ENCODE data around the gene CALM3.
"Not testable (repeated sequence)": the region's sequence is repeated elsewhere in the genome, so short reads cannot be mapped to it uniquely, and the experiment has no call there.

Gene CALM3

DNA sequence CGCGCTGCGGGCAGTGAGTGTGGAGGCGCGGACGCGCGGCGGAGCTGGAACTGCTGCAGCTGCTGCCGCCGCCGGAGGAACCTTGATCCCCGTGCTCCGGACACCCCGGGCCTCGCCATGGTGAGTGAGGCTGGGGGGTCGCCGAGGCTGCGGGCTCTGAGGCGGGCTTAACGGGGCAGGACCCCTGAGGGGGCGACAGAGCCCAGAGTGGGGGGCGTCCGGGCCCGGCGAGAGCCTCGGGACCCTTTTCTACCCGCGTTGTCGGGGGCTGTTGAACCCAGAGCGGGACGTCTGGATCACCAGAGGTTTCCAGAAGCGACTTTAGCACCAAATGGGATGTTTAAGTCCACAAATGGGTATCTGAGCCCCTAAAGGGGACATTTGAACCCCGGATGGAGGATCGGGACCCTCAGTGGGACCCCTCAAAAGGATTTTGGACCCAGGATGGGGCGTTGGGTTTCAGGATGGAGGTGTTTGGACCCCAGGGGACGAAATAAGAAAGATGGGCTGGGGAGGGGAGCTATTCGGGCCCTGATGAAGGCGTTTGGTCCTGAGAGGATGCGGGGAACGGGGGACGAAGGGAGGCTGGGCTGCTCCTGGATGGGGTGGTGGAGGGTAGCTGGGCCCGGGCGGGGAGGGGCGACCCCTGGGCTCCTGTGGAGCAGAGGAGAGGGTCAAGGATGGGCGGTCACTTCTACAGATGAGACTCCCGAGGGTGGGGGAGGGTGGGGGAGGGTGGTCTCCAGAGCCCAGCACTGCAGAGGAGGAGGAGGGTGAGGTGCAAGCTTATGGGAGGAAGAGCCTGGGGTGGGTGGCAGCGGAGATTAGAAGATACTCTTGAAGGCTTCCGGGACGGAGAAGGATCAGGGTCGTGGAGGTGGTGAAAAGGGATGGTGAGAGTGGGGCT lies at the start of gene CALM3:
Gene CALM3 (plus strand): TSS at position 13 of the 907 bp plus-strand sequence. CDS start 105 bp downstream, at position 118.
- peak within 1 kb of the TSS; percentile 100 for H3K4me3 Mint-ChIP-seq
- H3K4me1 Mint-ChIP-seq: peaks cover 54% of the 10 kb centered on the region
- CTCF ChIA-PET: interaction anchor here (1.1 to 3.9 kb wide), 5 partner anchors 11 to 85 kb away, joined by 3 to 33 read pairs (median 5); partner anchors contain the start of gene DACT3
- peaks cover 44% of the 10 kb centered on the region for H3K36me3 Mint-ChIP-seq
- DNase-seq: peak; percentile 36
- H3K27me3 Mint-ChIP-seq: peaks cover 28% of the 10 kb centered on the region
- peak within 1 kb of the TSS; percentile 100 for H3K27ac Mint-ChIP-seq
- peaks cover 19% of the 10 kb centered on the region for H3K9me3 Mint-ChIP-seq

DNA sequence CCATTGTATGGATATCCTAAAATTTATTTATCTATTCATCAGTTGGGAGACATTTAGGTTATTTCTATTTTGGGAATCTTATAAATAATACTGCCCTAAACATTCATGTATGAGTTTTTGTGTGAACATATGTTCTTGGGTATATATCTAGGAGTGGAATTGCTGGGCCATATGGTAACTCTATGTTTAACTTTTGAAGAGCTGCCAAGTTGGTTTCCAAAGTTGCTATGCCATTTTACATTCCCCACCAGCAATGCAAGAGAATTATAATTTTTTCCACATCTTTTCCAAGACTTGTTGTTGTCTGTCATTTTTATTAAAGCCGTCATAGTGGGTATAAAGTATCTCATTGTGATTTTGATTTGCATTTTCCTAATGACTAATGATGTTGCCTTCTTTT lies 48.2 kb upstream of the CALM3 start:
- peaks cover 5% of the 10 kb centered on the region for H3K36me3 Mint-ChIP-seq
- H3K9me3 Mint-ChIP-seq: peaks cover 23% of the 10 kb centered on the region

DNA sequence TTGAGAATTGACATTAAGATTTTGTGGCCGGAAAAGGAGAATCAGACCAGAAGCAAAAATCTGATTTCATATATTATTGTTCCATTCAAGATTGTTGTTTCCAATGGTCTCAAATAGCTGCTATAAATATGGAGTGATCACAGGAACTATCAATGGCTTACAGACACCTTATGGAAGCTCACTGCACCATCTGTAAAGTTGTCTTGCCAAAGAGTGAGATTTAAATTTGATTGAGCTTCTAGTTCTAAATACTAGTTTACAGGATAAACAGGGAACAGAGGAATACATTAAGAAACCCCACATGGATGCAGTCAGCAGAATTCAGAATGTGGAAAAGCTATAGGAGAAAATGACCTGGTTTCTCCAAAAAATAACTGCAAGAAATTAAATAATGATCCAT lies 47.0 kb upstream of the CALM3 start:
- CTCF ChIA-PET: interaction anchor here (0.9 to 1.0 kb wide), 2 partner anchors 11 to 16 kb away, joined by 3 to 4 read pairs; no protein-coding TSS in a partner anchor

More for the DNA sequence above, 48.2 kb upstream of the CALM3 start:
- CTCF ChIA-PET: no interaction called here
- Mint-ChIP-seq H3K4me1 (no peaks in the 10 kb centered on the region), H3K27me3 (peaks cover 30% of the 10 kb centered on the region), H3K4me3 (no peak overlapping the region), H3K27ac (no peak overlapping the region)
- DNase-seq: no peak

DNA sequence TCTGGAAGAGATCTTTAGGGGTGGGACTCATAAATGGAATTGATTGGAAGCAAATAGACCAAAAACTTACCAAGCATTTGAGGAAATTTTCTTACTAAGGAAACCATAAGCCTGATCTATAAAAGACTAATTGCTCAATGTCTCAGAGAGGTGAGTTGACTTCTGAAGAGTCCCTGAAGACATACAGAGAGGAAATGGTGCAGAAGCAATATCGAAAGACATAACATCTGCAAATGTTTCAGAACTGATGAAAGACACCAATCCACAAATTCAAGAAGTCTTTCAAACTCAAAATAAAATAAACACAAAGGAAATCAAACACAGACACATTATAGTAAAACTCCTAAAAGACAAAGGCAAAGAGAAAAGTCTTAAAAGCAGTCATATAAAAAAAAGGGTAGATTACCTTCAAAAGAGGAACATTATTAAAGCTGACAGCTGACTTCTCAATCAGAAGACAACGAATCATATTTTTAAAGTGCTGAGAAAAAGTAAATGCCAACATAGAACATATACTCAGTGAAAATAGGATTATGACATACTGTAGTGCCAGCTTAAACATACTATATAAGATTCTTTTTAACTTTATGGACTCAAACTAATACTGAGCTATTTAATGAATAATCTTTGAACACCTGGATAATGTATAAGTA lies 45.4 kb upstream of the CALM3 start:
- H3K9me3 Mint-ChIP-seq: peaks cover 10% of the 10 kb centered on the region
- DNase-seq: no peak
- CTCF ChIA-PET: no interaction called here
- H3K27ac Mint-ChIP-seq: no peak overlapping the region
- no peak overlapping the region for H3K4me3 Mint-ChIP-seq
- peaks cover 5% of the 10 kb centered on the region for H3K36me3 Mint-ChIP-seq
- peaks cover 29% of the 10 kb centered on the region for H3K27me3 Mint-ChIP-seq
- no peaks in the 10 kb centered on the region for H3K4me1 Mint-ChIP-seq

More for the DNA sequence above, 47.0 kb upstream of the CALM3 start:
- Mint-ChIP-seq H3K9me3 (peaks cover 23% of the 10 kb centered on the region), H3K27me3 (peaks cover 26% of the 10 kb centered on the region), H3K27ac (no peak overlapping the region), H3K36me3 (peaks cover 5% of the 10 kb centered on the region), H3K4me3 (no peak overlapping the region), H3K4me1 (no peaks in the 10 kb centered on the region)
- no peak for DNase-seq

DNA sequence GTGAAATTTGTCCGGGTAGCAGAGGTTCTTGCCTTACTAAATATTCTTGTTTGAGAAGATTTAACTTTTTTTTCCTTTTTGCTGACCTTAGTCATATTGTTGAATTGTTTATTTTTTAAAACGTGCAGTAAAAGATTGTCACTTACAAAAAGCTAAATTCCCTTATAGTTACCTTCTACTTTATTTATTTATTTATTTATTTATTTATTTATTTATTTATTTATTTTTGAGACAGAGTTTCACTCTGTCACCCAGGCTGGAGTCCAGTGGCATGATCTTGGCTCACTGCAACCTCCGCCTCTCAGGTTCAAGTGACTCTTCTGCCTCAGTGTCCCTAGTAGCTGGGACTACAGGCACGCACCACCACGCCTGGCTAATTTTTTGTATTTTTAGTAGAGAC lies 44.7 kb upstream of the CALM3 start:
- not testable (repeated sequence) for H3K4me1 Mint-ChIP-seq, DNase-seq, H3K9me3 Mint-ChIP-seq, H3K36me3 Mint-ChIP-seq, H3K27ac Mint-ChIP-seq, H3K4me3 Mint-ChIP-seq
- CTCF ChIA-PET: interaction anchor here (0.6 kb wide), 1 partner anchor 34 kb away, joined by 3 read pairs; no protein-coding TSS in a partner anchor
- peaks cover 23% of the 10 kb centered on the region for H3K27me3 Mint-ChIP-seq

DNA sequence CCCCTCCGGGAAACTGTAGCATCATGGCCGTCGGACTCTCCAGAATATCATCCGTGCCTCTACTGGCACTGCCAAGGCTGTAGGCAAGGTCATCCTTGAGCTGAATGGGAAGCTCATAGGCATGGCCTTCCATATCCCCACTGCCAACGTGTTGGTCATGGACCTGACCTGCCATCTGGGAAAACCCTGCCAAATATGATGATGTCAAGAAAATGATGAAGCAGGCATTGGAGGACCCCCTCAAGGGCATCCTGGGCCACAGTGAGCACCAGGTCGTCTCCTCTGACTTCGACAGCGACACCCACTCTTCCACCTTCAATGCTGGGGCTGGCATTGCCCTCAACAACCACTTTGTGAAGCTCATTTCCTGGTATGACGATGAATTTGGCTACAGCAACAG lies 41.9 kb upstream of the CALM3 start:
- Mint-ChIP-seq H3K36me3 (no peaks in the 10 kb centered on the region), H3K27me3 (peaks cover 18% of the 10 kb centered on the region), H3K27ac (no peak overlapping the region), H3K9me3 (no peaks in the 10 kb centered on the region), H3K4me3 (no peak overlapping the region), H3K4me1 (peaks cover 2% of the 10 kb centered on the region)
- DNase-seq: no peak
- CTCF ChIA-PET: no interaction called here

DNA sequence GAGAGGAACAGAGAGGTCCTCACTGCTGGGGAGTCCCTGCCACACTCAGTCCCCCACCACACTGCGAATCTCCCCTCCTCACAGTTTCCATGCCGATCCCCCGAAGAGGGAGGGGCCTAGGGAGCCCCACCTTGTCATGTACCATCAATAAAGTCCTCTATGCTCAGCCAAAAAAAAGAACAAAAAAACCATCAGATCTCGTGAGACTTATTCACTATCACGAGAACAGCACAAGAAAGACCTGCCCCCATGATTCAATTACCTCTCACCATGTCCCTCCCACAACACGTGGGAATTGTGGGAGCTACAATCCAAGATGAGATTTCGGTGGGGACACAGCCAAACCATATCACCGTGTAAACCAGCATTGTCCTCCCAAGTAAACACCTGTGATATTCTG lies 41.5 kb upstream of the CALM3 start:
- CTCF ChIA-PET, H3K4me3 Mint-ChIP-seq, H3K4me1 Mint-ChIP-seq, H3K36me3 Mint-ChIP-seq, H3K9me3 Mint-ChIP-seq, DNase-seq: not testable (repeated sequence)
- H3K27me3 Mint-ChIP-seq: peaks cover 14% of the 10 kb centered on the region
- peak overlapping the region; percentile 19 for H3K27ac Mint-ChIP-seq

DNA sequence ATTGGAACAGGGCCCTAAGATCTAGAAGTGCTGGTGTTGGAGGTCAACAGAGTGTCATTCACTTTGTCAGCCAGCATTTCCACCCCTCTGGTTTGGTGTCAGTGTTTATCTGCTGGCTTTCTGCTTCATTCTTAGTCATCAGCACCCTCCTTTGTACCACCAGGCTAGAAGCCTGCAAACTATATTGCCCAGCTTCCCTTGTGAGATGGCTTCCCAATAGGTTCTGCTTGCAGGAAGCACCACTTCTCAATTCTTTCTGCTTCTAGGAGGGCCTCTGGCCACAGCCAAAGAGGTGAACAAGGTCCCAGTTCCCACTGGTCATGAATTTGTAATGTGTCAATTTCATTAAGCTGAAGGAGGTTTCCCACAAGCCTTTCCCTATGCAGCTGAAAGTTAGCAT lies 36.4 kb upstream of the CALM3 start:
- CTCF ChIA-PET: interaction anchor here (1.3 kb wide), 1 partner anchor 27 kb away, joined by 4 read pairs; no protein-coding TSS in a partner anchor
- no peaks in the 10 kb centered on the region for H3K36me3 Mint-ChIP-seq
- H3K9me3 Mint-ChIP-seq: no peaks in the 10 kb centered on the region
- no peak for DNase-seq
- H3K4me1 Mint-ChIP-seq: peaks cover 4% of the 10 kb centered on the region
- H3K27ac Mint-ChIP-seq: no peak overlapping the region
- H3K4me3 Mint-ChIP-seq: no peak overlapping the region
- peaks cover 1% of the 10 kb centered on the region for H3K27me3 Mint-ChIP-seq

DNA sequence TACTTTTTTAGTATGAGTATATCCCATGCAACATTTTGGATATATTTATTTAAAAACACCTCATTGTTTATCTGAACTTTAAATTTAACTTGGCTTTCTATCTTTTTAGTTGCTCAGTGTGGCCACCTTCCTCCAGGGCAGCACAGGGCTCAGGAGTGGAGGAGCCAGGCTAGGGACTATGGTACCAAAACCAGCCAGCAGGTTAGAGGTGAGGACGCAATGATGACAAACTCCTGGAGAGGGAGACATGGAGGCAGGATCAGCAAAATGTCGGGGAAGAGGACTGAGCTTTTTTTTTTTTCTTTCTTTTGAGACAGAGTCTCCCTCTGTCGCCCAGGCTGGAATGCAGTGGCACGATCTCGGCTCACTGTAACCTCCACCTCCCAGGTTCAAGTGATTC lies 29.6 kb upstream of the CALM3 start:
- DNase-seq: peak; percentile 56
- Mint-ChIP-seq H3K36me3 (peaks cover 1% of the 10 kb centered on the region), H3K27me3 (peaks cover 27% of the 10 kb centered on the region), H3K9me3 (no peaks in the 10 kb centered on the region), H3K4me3 (no peak overlapping the region), H3K27ac (no peak overlapping the region), H3K4me1 (peaks cover 24% of the 10 kb centered on the region)
- CTCF ChIA-PET: interaction anchor here (0.6 to 2.0 kb wide), 2 partner anchors 35 to 90 kb away, joined by 3 to 7 read pairs; no protein-coding TSS in a partner anchor

DNA sequence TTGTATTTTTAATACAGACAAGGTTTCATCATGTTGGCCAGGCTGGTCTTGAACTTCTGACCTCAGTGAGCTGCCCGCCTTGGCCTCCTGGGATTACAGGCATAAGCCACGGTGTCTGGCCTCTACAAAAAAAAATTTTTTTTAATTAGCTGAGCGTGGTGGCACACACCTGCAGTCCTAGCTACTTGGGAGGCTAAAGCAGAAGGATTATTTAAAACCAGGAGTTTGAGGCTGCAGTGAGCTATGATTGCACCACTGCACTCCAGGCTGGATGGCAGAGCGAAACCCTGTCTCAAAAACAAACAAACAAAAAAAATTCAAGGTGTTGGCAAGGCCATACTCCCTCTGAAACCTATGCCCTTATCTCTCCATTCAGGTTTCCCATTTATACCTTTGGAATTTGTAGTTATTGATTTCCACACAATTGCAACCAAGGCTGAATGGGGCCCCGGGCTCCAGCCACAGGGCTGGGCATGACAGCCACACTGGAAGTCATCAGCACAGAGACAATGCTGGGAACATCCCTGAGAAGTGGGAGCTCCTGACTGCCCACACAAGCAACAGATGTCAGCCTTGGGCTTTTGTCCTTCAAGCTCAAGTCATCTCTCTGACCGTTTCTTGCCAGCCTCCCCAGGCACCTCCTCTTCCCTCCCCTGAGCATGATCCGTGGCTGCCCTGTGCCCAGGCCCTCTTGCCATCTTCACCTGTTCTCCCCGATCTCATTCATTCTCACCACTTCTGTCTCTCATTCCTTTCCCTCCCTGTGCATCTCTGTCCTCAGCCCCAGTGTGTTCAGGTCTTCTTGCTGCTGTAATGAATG lies 27.2 kb upstream of the CALM3 start:
- H3K9me3 Mint-ChIP-seq: no peaks in the 10 kb centered on the region
- H3K36me3 Mint-ChIP-seq: peaks cover 1% of the 10 kb centered on the region
- H3K27ac Mint-ChIP-seq: no peak overlapping the region
- no peak overlapping the region for H3K4me3 Mint-ChIP-seq
- no peak for DNase-seq
- H3K4me1 Mint-ChIP-seq: peaks cover 33% of the 10 kb centered on the region
- CTCF ChIA-PET: interaction anchor here (0.5 kb wide), 1 partner anchor 180 kb away, joined by 3 read pairs; no protein-coding TSS in a partner anchor
- H3K27me3 Mint-ChIP-seq: peaks cover 27% of the 10 kb centered on the region

DNA sequence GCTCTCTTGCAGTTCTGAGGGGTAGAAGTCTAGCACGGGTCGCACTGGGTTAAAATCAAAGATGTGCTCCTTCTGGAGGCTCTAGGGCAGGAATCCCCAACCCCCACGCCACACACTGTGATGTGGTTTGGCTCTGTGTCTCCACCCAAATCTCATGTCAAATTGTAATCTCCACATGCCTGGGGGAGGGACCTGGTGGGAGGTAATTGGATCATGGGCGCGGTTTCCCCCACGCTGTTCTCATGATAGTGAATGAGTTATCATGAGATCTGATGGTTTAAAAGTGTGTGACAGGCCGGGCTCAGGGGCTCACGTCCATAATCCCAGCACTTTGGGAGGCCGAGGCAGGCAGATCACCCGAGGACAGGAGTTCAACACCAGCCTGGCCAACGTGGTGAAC lies 26.6 kb upstream of the CALM3 start:
- H3K4me3 Mint-ChIP-seq: no peak overlapping the region
- peak overlapping the region; percentile 21 for H3K27ac Mint-ChIP-seq
- DNase-seq: peak; percentile 80
- CTCF ChIA-PET: interaction anchor here (0.5 kb wide), 1 partner anchor 179 kb away, joined by 3 read pairs; no protein-coding TSS in a partner anchor
- H3K9me3 Mint-ChIP-seq: no peaks in the 10 kb centered on the region
- peaks cover 30% of the 10 kb centered on the region for H3K27me3 Mint-ChIP-seq
- H3K36me3 Mint-ChIP-seq: peaks cover 1% of the 10 kb centered on the region
- H3K4me1 Mint-ChIP-seq: peaks cover 34% of the 10 kb centered on the region

DNA sequence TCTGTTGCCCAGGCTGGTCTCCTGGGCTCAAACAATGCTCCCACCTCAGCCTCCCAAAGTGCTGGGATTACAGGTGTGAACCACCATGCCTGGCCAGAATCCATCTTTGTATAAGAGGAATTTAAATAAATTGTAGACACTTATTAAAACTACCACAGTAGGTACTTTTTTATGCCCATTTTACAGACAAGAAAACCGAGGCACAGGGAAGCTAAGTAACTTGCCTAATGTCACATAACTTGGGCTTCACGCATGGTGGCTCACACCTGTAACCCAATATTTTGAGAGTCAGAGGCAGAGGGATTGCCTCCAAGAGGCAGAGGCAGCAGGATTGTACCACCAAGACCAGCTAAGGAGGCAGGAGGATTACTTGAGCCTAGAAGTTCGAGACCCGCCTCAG lies 22.7 kb upstream of the CALM3 start:
- Mint-ChIP-seq H3K4me3 (no peak overlapping the region), H3K36me3 (peaks cover 1% of the 10 kb centered on the region), H3K27me3 (peaks cover 22% of the 10 kb centered on the region), H3K27ac (no peak overlapping the region), H3K4me1 (peaks cover 30% of the 10 kb centered on the region), H3K9me3 (no peaks in the 10 kb centered on the region)
- CTCF ChIA-PET: interaction anchor here (0.6 to 1.1 kb wide), 2 partner anchors 36 to 332 kb away, joined by 3 read pairs; no protein-coding TSS in a partner anchor
- no peak for DNase-seq

DNA sequence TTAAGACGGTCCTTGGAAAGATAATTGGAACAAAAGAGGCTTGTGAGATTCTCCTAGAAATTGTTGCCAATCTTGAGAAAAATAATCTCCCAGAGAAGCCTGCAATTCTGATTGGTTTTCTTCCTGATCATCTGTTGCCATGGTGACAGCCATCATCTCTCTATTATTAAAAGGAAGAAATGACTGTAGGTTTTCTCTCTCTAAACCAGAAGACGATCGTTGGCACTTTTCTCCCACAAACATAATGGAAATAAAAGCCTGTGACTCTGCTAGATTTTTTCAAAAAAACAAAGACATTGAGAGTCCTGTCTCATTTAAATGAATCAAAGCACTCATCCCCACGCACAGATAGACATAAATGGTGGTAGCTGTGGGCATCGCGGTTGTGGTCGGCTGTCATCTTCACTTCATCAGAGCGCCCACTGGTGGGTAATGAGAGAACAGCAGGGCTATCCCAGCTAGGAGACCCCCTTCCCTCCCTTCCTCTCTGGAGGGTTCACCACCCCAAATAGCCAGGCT lies 21.7 kb upstream of the CALM3 start:
- Mint-ChIP-seq H3K9me3 (no peaks in the 10 kb centered on the region), H3K4me1 (peaks cover 27% of the 10 kb centered on the region), H3K36me3 (peaks cover 1% of the 10 kb centered on the region), H3K27ac (no peak overlapping the region), H3K4me3 (no peak overlapping the region), H3K27me3 (peaks cover 17% of the 10 kb centered on the region)
- DNase-seq: peak; percentile 49
- CTCF ChIA-PET: interaction anchor here (0.6 to 1.1 kb wide), 3 partner anchors 36 to 331 kb away, joined by 3 to 4 read pairs (median 3); no protein-coding TSS in a partner anchor

Data from activated naive CD4-positive, alpha-beta T cell treated with anti-CD3 and anti-CD28 coated beads, Interleukin-2, amount 10 ng/mL, durations not matched to agents 7 days and 5 days (primary cell).